GM18499 (cell line): ENCODE data around the gene OR4F15.
"Not testable (repeated sequence)": the region's sequence is repeated elsewhere in the genome, so short reads cannot be mapped to it uniquely, and the experiment has no call there.

ENCODE experiments used
- ATAC-seq: cut with Tn5 transposase; IDR thresholded peaks from one replicate; pipeline ENCODE4 v1.9.1; 2021; ENCODE audit warnings: moderate number of reproducible peaks; ENCODE audit not compliant: insufficient read depth, unreplicated experiment

The OR4F15 gene, protein sequence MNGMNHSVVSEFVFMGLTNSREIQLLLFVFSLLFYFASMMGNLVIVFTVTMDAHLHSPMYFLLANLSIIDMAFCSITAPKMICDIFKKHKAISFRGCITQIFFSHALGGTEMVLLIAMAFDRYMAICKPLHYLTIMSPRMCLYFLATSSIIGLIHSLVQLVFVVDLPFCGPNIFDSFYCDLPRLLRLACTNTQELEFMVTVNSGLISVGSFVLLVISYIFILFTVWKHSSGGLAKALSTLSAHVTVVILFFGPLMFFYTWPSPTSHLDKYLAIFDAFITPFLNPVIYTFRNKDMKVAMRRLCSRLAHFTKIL

DNA sequence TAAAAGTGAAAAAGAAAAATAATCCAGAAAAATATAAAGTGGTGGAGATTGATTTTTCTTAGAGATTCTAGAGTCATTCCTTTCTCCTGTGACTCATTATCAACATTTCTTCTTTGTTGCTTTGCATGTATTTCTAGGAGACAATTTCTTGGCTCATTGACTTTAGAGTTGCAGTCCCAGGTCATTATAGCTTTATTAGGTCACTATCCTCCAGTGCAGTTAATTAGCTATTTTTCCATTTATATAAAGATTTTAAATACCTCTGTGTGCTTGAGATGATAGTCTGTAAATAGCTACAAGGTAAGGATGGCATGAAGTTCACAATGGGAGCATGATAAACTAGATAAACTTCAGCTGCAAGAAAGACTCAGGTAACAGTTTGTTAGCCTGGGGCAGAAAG, at the start of gene OR4F15:
Gene OR4F15 (plus strand): TSS at position 301 of the 400 bp plus-strand sequence. CDS start 5,985 bp downstream, outside the sequence.
- ATAC-seq: no peak

DNA sequence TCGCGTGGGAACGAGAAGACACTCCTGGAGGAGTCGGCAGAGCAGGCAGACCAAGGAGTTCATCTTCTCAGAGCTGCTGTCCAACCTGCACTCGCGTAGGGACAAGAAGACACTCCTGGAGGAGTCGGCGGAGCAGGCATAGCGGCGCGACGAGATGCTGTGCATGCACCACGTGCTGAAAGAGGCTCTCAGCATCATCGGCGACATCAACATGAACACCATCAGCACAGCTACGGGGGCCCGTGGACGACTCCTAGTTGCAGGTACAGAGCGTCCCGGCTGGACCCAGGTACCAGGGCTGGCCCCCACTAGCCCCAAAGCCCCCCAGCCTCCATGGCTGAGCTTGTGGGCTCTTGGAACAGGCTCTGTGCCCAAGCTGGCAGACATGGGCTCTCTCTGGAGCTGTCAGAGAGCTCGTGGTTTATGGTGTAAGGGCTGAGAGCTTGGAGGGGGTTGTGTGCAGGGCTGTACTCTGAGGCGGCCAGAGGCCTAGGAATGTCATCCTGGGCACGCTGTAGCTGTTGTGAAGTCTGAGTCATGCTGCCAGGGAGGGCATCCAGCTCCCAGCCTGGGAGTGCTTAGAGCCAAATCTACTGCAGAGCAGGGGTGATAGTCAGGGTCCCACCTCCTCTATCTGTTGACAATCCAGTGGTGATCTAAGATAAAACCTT, 47.2 kb upstream of the OR4F15 start:
- not testable (repeated sequence) for ATAC-seq

DNA sequence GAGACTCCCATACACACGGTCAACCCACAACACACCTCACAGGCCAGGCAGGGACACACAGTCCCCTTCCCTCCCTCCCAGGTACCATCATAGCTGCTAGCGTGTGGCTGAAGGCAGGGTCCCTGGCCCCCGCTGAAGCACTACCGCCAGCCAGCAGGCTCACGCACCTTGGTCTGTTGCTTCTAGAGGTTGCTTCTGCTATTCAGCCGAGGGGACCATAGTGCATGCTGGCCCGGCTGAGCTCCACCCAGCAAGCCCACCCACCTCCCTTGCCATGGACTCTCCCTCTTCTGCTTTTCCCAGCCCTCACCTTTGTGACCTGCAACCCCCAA, 46.7 kb upstream of the OR4F15 start:
- not testable (repeated sequence) for ATAC-seq

DNA sequence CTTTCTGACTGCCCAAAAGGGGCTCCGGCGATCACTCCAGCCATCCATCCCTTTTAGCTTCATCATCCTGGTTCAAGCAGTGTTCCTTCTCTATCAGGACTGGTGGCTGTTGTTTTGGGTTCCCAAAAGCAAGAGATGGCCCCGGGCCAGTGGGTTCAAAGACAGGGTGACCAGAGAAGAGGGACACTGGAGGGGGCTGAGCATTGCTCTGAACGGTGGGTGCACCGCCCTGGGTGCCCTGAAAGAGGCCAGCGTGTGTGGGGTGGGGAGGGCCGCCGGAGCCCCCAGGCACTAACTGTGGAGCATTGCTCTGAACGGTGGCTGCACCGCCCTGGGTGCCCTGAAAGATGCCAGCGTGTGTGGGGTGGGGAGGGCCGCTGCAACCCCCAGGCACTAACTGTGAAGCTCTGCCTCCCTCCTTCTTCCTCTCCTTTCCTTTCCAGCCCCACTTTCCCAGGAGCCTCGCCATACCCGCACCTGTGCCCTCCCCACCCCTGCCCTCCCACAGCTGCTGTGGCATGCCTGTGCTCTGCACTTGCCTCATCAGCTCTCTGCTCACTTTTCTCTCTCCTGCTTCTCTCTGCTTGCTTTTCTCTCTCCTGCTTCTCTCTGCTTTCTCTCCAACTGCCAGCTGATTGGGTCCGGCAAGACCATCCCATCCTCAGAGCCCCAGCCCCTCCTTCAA, 46.1 kb upstream of the OR4F15 start:
- no peak for ATAC-seq

DNA sequence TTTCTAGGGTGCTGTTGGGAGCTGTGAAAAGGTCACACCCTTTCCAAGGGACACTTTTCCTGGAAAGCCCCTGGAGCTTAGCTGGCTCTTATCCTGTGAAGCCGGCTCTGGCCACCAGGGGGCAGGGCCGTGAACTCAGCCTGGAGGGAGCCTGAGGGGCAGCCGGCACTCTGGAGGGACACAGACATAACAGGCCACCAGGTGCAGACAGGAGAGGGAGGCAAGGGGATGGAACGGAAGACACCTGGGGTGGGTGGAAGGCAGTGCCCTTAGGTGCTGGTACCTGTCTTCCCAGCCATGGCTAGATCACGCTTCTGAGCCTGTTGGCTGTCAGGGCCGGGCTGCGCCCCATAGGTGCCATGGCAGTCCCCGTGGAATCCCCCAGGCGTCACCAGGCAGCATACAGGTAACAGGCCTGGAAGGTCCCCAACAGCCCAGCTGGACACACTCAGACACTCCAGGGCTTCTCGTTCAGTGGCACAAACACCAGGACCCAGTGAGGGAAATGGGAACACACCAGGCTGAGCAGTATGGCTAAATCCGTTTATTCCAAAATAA, 44.8 kb upstream of the OR4F15 start:
- ATAC-seq: not testable (repeated sequence)

DNA sequence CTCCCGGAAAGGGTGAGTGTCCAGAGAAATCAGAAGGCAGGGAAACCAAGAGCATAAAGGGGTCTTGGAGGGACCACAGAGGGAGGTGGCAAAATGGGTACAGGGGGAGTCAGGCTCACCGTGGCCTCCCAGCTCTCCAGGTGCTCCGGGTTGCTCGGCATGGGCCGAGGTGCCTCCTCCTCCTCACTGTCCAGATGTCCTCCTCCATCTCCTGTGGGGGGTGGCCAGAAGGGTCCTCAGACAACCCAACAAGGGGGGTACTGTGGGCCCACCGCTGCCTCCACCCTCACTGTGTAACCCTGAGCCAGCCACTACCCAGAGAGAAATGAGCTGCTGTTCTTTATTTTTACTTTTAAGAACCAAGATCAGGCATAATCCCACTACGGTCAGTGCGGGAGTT, 39.1 kb upstream of the OR4F15 start:
- no peak for ATAC-seq

DNA sequence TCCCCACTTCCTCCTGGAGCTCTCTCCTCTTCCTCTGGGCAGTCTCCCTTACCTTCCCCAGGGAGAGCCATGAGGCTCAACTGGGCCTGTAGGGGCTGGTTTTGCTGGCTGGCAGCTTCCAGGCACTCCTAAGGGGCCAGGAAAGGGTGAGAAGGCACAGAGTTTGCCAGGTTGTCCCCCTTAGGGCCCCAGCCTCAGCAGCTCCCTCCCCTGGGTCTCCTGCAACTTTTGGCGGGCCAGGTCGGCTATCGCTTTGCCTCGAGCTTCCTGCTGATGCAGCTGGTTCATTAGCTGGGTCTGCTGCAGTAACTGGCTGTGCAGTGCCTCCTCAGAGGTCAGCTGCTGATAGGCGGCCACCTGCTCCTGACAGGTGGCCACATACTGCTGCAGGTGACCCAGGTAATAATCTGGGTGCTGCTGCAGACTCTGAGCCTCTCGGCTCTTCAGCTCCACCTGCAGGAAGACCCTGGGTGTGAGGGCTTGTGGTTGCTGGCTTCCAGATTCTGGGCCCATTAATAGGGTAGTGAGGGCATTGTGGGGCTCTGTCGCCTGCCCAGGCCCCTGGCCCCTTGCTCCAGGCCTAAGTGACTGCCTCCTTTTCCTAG, 38.4 kb upstream of the OR4F15 start:
- ATAC-seq: no peak

DNA sequence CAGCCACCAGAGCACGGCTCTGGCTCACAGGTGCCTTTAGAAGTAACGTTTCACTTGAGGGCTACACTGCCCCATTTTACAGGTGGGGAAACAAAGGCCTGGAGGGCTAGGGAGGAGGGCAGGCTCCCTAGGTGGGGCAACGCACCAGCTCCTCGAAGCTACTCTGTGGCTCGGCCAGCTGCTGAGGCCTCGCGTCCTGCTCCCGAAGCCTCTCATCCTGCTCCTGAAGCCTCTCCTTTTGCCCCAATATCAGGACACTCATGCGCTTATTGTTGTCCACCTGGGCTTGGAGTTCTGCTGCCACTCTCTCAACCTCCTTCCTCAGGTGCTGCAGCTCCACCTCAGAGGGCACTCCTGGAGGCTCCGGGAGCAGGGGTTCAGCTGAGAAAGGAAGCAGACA, 36.9 kb upstream of the OR4F15 start:
- ATAC-seq: no peak

DNA sequence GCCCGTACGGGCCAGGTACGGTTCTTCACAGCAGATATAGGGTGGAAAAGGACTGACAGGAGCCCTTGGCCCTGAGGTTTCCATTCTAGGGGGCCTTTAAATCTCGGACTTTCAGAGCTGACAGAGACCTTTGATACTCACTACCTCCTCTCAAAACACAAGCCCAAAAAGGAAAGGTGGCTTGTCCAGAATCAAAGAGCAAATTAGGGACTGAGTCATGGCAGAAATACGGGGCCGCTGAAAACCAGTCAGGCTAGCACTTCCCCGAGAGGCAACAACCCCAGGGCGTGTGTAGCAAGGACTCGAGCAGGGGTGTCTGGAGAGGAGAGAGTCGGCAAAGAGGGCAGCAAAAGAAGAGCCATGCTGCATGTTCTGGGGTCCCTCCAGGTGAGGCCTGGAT, 33.4 kb upstream of the OR4F15 start:
- not testable (repeated sequence) for ATAC-seq

DNA sequence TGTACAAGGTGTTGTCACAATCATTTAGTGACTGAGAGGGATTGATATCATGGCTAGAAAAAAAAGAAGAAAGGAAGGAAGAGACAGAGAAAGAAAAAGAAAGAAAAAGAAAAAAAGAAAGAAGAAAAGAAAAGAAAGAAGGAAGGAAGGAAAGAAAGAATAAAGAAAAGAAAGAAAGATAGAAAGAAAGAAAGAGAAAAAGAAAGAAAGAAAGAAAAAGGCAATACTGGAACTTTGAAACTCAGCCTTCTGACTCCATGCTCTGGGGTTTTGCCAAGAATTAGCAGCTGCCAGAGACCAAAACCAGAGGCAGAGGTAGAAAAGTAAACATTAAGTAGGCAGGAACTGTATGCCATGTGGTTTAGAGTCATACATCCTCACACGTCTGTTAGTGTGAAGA, 31.8 kb upstream of the OR4F15 start:
- ATAC-seq: not testable (repeated sequence)

DNA sequence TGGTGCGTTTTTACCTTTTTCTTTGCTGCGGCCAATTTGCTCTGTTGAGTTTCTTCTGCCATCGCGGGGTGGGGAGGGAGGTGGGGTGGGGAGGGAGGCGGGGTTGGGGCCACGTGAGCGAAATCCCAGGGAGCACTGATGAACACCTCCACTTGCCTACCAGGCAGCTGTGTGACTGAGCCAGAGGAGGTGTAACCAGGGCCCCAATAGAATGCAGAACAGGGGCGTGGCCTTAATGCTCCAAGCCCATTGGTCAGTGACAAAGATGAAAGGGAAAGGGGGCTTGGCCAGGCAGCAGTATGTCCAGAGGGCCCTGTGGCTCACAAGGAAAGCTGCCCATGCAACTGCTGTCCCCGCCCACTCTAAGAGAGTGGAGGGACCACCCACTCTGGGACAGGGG, 30.1 kb upstream of the OR4F15 start:
- no peak for ATAC-seq

DNA sequence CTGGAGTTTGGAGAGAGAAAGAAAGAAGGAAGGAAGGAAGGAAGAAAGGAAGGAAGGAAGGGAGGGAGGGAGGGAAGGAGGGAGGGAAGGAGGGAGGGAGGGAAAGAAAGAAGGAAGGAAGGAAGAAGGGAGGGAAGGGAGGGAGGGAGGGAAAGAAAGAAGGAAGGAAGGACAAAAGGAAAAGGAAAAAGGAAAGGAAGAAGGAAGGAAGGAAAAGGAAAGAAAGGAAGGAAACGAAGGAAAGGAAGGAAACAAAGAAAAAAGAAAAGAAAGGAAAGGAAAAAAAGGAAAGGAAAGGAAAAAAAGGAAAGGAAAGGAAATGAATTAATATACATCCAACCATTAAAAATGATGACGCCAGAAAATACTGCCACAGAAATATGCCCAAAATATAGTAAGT, 27.4 kb upstream of the OR4F15 start:
- ATAC-seq: no peak

DNA sequence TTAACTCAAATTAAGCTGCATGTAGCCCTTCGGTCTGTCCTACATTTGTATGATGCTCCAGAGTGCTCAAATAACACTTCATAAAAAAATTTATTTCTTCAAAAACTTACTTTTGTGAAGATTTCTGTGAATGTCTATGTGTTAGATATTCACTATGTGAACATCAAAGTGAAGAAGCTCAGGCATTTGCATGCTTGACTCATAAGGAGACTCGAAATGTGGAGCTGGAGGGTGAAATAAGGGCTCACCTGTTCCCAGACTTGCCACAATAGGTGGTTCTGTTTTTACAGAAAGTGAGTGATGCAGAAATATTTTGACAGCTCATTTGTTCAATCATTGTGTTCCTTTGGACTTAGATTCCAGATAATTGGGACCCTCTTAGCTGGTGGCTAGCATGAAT, 25.6 kb upstream of the OR4F15 start:
- ATAC-seq: not testable (repeated sequence)

DNA sequence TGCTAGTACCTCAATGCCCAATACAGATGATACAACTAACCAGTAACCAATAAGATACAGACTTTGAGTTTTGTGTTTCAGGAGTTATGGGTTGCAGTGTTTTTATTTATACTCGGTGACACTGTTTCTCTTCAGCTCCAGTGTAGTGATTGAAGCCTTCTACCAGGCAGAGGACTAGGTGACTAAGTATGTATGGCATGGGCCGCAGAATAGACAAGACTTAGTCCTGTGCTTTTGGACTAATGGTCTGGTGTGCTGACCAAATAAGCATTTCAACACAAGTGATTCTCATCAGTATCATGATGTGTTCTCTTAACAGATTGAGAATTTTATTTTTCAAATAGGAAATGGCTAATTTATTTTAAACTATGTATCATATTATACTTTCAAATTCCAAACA, 24.0 kb upstream of the OR4F15 start:
- not testable (repeated sequence) for ATAC-seq

DNA sequence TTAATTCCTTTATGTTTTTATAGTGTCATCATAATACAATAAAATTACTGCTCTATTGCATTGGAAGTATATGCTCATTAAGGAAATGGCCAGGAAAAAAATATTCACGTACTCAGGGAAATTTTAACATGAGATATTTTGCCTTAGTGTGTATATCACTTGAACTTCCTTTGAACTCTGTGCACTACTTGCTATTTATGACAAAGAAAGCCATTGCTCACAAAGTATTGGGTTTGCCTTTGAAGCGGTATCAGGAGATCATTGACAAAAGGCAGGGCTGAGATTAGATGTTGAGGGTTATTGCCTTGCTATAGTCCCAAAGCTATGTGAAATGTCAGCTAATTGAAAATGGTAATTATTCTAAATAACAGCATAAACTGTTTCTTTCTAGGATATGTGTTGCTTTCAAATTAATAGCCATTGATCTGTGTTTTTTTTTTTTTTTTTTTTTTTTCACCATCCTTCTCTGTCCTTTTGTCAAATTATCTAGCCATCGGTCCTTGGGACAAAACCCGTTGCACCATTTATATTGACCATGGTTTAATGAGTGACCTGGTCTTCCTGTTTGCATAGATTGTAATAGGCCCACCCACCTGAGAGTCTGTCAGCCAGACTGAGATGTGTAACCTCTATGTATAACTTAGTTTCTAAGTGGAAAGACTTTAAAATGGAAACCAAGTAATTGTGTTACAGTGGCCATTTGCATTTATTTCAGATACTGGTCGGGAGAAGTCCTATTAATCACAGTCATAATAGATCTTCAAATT, 23.3 kb upstream of the OR4F15 start:
- not testable (repeated sequence) for ATAC-seq

DNA sequence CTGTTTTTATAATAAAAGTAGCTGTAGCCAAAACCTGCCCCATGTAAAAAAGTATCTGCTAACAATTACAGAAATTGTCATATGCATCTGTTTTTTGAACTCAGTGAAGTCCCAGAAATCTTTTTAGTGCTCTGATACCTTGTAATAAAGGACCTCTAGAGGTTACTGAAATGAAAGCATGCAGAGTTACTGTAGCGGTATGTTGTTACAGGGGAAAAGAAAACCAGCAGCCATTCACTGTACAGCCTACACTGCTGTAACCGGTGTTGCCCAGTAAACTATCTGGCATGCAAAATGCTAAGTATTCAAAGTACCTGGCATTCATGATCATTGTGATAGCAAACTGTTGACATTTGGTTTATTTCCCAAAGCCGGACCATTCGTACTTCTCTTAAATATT, 21.3 kb upstream of the OR4F15 start:
- ATAC-seq: not testable (repeated sequence)

DNA sequence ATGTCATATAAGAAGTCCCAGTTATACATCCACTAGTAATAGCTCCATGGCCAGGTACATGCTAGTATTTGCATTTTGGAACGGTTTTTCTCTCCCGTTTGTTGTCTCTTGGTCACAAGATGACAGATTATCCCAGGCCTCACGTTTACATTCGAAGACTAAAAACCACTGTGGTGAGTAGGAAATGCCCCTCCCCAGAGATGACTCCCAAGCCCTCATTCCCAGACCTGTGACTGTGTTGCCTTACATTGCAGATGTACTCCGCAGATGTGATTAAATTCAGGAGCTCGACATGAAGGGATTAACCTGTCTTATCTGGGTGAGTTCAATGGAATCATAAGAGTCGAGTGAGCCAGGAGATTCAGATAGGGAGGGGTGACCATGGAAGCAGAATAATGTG, 18.0 kb upstream of the OR4F15 start:
- ATAC-seq: not testable (repeated sequence)

DNA sequence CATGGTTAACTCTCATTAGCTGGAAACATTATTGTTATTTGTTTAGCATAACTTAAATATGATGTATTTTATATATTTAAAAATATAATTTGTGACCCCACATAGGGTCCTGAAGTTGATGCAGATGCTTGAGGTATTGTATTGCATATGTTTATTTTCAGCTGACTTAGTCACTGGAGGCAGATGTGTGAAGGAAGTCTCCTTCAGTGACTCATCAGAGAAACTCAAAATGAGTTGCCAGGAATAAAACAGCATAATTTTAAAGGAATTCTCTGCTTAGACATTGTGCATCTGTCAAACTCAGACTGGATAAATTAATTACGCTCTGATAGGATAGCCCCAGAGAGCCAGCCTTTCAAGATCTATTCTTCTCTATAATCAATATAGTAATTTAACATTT, 16.5 kb upstream of the OR4F15 start:
- ATAC-seq: no peak

DNA sequence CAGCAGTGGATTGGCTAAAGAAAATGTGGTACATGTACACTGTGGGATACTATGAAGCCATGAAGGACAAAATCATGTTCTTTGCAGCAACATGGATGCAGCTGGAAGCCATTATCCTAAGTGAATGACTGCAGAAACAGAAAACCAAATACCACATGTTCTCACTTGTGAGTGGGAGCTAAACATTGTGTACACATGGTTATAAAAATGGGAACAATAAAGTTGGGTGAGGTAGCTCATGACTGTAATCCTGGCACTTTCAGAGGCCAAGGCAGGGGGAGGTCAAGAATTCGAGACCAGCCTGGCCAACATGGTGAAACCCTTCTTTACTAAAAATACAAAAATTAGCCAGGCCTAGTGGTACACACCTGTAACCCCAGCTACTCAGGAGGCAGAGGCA, 12.3 kb upstream of the OR4F15 start:
- ATAC-seq: no peak

DNA sequence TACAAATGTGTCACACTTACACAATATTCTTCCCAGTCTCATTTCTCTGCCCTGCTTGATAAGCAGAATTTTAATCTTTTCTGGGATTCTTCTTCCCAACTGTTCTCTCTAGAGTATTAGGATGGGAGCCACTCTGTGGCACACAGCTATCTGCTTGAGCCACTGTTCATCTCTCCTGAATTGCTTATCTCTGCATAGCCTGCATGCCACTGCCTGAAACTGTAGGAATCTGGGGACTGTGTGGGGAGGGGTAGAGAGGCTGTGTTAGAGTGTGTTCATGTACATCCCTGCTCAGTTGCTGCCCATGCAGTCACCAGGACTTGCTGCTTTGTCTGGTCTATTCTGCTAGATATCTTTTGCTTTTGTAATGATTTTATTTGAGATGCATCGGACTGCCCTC, 11.0 kb upstream of the OR4F15 start:
- no peak for ATAC-seq
